HCT116 (cell line): ENCODE measurements around the gene IPO8. TPM values are rescaled to one million over a fixed set of nuclear protein-coding genes. Genes with fewer than 3 reads are reported as not detected.

Experiments
- ATAC-seq: fragments of 200-7000 bp; cut with Tn5 transposase; 2 replicates; pipeline ENCODE4 v1.9.1; 2020; ENCODE audit warnings: mild to moderate bottlenecking, moderate library complexity
- BruUV-seq: library from RNA; stranded (reverse); fragments of 400-500 nt; replicated peaks from 2 replicates; lab custom pipeline; 2021; lab: Mats Ljungman, UMichigan
- CTCF ChIA-PET: fragments of 300-600 bp; sonication (Branson Sonifier 250); formaldehyde crosslinking; loops from one replicate; lab custom pipeline; 2021; ENCODE audit warnings: antibody characterized with exemption; lab: Charles Lee
- POLR2A ChIA-PET: fragments of 300-600, 350-600 bp; sonication (Branson Sonifier 250); formaldehyde crosslinking; loops from one replicate; lab custom pipeline; 2021; ENCODE audit warnings: antibody characterized with exemption; lab: Charles Lee
- RAD21 ChIA-PET, 2 experiments: fragments of 300-600 bp; sonication (Branson Sonifier 250); formaldehyde crosslinking; loops; one replicate each; lab custom pipeline; 2023; ENCODE audit warnings: low total read pairs in 2 of 2; ENCODE audit not compliant: uncharacterized antibody in 2 of 2, unreplicated experiment in 2 of 2, low non-redundant PET in 1 of 2; lab: Charles Lee
- DNase-seq: peaks from one replicate; pipeline ENCODE4 v3.0.0-alpha.2; 2010; ENCODE audit warnings: low read depth, low spot score
- H2AFZ ChIP-seq: fragments of 200-600 bp; shearing (Covaris generic), sonication (generic); 2 replicates; pipeline ENCODE4 v1.6.1; 2017; ENCODE audit warnings: low read depth, mixed run types, mixed read lengths, antibody characterized with exemption, low read length; ENCODE audit not compliant: poor library complexity, severe bottlenecking
- H3K27ac ChIP-seq: 2 replicates; pipeline ENCODE4 v1.5.1; 2012; ENCODE audit warnings: low read depth, low read length
- H3K27me3 ChIP-seq: fragments of 200-600 bp; sonication (generic); 2 replicates; pipeline ENCODE4 v1.6.1; 2016; ENCODE audit warnings: mixed run types, low read length, mixed read lengths; ENCODE audit not compliant: insufficient read depth
- H3K36me3 ChIP-seq, 2 experiments: fragments of 200-500 bp in 1 of 2; fragments of 200-600 bp in 1 of 2; sonication (Bioruptor generic) in 1 of 2; sonication (generic) in 1 of 2; 2 replicates each; pipeline versions ENCODE4 v1.5.1 to v1.6.1; 2014 to 2016; ENCODE audit warnings: low read length in 2 of 2, inconsistent platforms in 1 of 2, mixed read lengths in 1 of 2, mixed run types in 1 of 2; ENCODE audit not compliant: insufficient read depth in 2 of 2, control insufficient read depth in 1 of 2
- H3K4me1 ChIP-seq, 2 experiments: fragments of 200-600 bp in 1 of 2; sonication (generic) in 1 of 2; 2 replicates each; pipeline versions ENCODE4 v1.5.1 to v1.6.1; 2012 to 2017; ENCODE audit warnings: low read length in 2 of 2, inconsistent platforms in 1 of 2, mild to moderate bottlenecking in 1 of 2, mixed read lengths in 1 of 2, mixed run types in 1 of 2, moderate library complexity in 1 of 2; ENCODE audit not compliant: insufficient read depth in 2 of 2, control insufficient read depth in 1 of 2
- H3K4me2 ChIP-seq: fragments of 200-600 bp; sonication (generic); 2 replicates; pipeline ENCODE4 v1.6.1; 2017; ENCODE audit warnings: mixed run types, low read length, mixed read lengths
- H3K4me3 ChIP-seq, 2 experiments: fragments of 200-600 bp in 1 of 2; sonication (generic) in 1 of 2; replicated peaks in 1 of 2; 2 replicates each; pipeline ENCODE4 v1.5.1; 2011 to 2016; ENCODE audit warnings: low read length in 2 of 2, control low read depth in 1 of 2, low read depth in 1 of 2, mild to moderate bottlenecking in 1 of 2, mixed read lengths in 1 of 2, mixed run types in 1 of 2
- H3K79me2 ChIP-seq: fragments of 200-600 bp; sonication (generic); 2 replicates; pipeline ENCODE4 v1.6.1; 2017; ENCODE audit warnings: mild to moderate bottlenecking, mixed run types, low read length, moderate library complexity, mixed read lengths; ENCODE audit not compliant: insufficient read depth
- H3K9ac ChIP-seq: fragments of 200-600 bp; sonication (generic); 2 replicates; pipeline ENCODE4 v1.6.1; 2016; ENCODE audit warnings: low read length, mixed read lengths
- H3K9me2 ChIP-seq: fragments of 200-600 bp; sonication (generic), shearing (Covaris generic); 2 replicates; pipeline ENCODE4 v1.6.1; 2017; ENCODE audit warnings: mixed run types, mild to moderate bottlenecking, moderate library complexity; ENCODE audit not compliant: insufficient read depth
- H3K9me3 ChIP-seq, 2 experiments: fragments of 200-500 bp in 1 of 2; fragments of 200-600 bp in 1 of 2; sonication (Bioruptor generic) in 1 of 2; sonication (generic) in 1 of 2; 2 replicates each; pipeline ENCODE4 v1.6.1; 2014 to 2017; ENCODE audit warnings: low read length in 2 of 2, mixed read lengths in 2 of 2, inconsistent platforms in 1 of 2, low read depth in 1 of 2, mild to moderate bottlenecking in 1 of 2, mixed run types in 1 of 2, moderate library complexity in 1 of 2; ENCODE audit not compliant: control insufficient read depth in 1 of 2, insufficient read depth in 1 of 2
- H4K20me1 ChIP-seq: fragments of 200-600 bp; sonication (generic), shearing (Covaris generic); 2 replicates; pipeline ENCODE4 v1.6.1; 2017; ENCODE audit warnings: mixed run types, mild to moderate bottlenecking, moderate library complexity; ENCODE audit not compliant: insufficient read depth
- EZH2 ChIP-seq: fragments of 200-600 bp; sonication (generic); IDR thresholded peaks from 2 replicates; pipeline ENCODE4 v1.6.1; 2017; ENCODE audit warnings: antibody characterized with exemption, mixed run types
- FOSL1 ChIP-seq: IDR thresholded peaks from 2 replicates; pipeline ENCODE4 v1.6.1; 2012; ENCODE audit warnings: low read depth
- ZNF274 ChIP-seq: fragments of 200-500 bp; sonication (Bioruptor generic); IDR thresholded peaks from 2 replicates; pipeline ENCODE4 v1.6.1; 2014; ENCODE audit warnings: mild to moderate bottlenecking, low read depth, low read length, inconsistent platforms
- intact Hi-C: fragments of 100-400 bp; cut with micrococcal nuclease; formaldehyde crosslinking; loops from 2 replicates; pipeline ENCODE4 v1.10.0; 2022
- total RNA-seq: library from RNA; stranded (reverse); gene quantifications from one replicate; pipeline ENCODE4 v1.2.1, GENCODE V29; 2021; ENCODE audit not compliant: unreplicated experiment

Gene IPO8
- total RNA-seq, 1 experiment from 2014 or later = 41.4 TPM

GRCh38 chr12:30630979-30631285 is 64.7 kb downstream of the IPO8 start:
- BruUV-seq = no TSS peak
- ATAC-seq = no peak

DNA sequence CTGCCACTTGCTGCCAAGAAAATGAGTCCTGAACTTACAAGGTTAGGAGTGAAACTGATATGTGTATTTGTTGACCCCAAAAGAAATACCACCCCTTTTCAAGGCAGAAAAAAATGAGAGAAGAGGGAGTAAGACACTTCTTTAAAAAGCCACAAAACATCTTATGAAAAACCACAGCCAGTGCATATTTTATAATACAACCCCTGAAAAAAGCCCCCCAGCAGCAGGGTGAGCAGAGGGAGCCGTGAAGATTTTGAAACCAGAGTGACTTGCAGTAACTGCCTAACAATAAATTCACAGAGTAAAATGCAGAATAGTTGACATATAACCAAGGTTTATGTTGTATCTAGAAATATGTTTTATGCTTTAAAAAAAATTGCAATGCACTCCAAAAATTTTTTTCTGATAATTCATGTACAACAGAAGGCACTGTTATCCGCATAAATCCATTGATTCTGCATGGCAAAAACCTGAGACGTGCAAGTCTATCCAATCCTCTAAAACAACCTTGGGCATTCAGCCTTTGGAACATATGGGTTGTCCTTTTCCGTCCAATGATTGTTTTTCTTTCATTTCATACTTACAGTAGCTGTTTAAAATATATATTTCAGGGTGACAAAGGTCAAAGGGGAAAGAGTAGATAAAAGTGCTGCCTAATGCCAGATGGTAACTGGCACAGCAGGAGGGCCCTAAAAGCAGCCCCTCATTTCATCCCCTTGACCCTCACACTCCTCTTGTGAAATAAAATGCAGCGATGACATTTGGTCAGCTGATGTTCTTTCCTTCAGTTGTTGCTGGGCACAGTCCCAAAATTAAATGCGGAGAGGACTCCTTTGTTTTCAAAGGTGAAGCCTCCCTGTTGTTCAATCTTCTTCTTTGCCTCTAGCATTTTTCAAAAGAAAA is 65.3 kb downstream of the IPO8 start:
- H3K79me2 ChIP-seq = no peaks in the 10 kb centered on the region
- ChIA-PET CTCF (no interaction called here), POLR2A (no interaction called here), RAD21 (no interaction called here)
- no peaks in the 10 kb centered on the region for H3K4me1 ChIP-seq
- no peak overlapping the region for H3K9ac ChIP-seq
- no peaks in the 10 kb centered on the region for H3K9me3 ChIP-seq
- H3K4me2 ChIP-seq = no peak overlapping the region
- H4K20me1 ChIP-seq = no peaks in the 10 kb centered on the region
- no peaks in the 10 kb centered on the region for H3K27me3 ChIP-seq
- DNase-seq = no peak
- ATAC-seq = no peak
- no peak overlapping the region for H3K4me3 ChIP-seq
- no peak overlapping the region for H3K27ac ChIP-seq
- no peak overlapping the region for H2AFZ ChIP-seq
- peaks cover 2 to 8% of the 10 kb centered on the region in 2 experiments; a peak in 1 of 4 replicates for H3K36me3 ChIP-seq
- intact Hi-C loops = no loop called here
- TF ChIP-seq ZNF274 (no peak), FOSL1 (no peak)
- no peaks in the 10 kb centered on the region for H3K9me2 ChIP-seq
- BruUV-seq = TSS peak; percentile 20

More at GRCh38 chr12:30630979-30631285, 64.7 kb downstream of the IPO8 start:
- Histone ChIP-seq H3K79me2 (no peaks in the 10 kb centered on the region), H2AFZ (no peak overlapping the region), H3K27ac (no peak overlapping the region), H3K9me2 (no peaks in the 10 kb centered on the region), H3K4me2 (no peak overlapping the region), H3K4me1 (no peaks in the 10 kb centered on the region), H3K9me3 (no peaks in the 10 kb centered on the region), H3K9ac (no peak overlapping the region), H4K20me1 (no peaks in the 10 kb centered on the region), H3K36me3 (peaks cover 2 to 8% of the 10 kb centered on the region in 2 experiments; a peak in 1 of 4 replicates), H3K27me3 (no peaks in the 10 kb centered on the region), H3K4me3 (no peak overlapping the region)
- intact Hi-C loops = no loop called here
- TF ChIP-seq EZH2 = no peak
- DNase-seq = no peak
- CTCF ChIA-PET = no interaction called here
- RAD21 ChIA-PET = no interaction called here
- POLR2A ChIA-PET = no interaction called here
